ENCODE data around the gene NEK4.
A peak's percentile ranks its signal among the peaks of the same experiment; 100 is the strongest.
"Not testable (repeated sequence)": the region's sequence is repeated elsewhere in the genome, so short reads cannot be mapped to it uniquely, and the experiment has no call there.

The NEK4 gene

GRCh38 chr3:52777959-52778805 lies 7.4 kb upstream of the NEK4 start:
- DNase-seq: no peak

- DNase-seq: no peak
These were observed 6.6 kb upstream of the NEK4 start, which contains the start of gene ITIH1 for GRCh38 chr3:52777127-52777958. Gene ITIH1 (plus strand): TSS chr3:52777599. CDS start chr3:52777616, 17 bp downstream.

GRCh38 chr3:52776486-52776885 lies 5.7 kb upstream of the NEK4 start:
- DNase-seq: not testable (repeated sequence)

GRCh38 chr3:52775877-52776276 lies 5.1 kb upstream of the NEK4 start:
- no peak for DNase-seq

GRCh38 chr3:52774901-52775864 lies 4.4 kb upstream of the NEK4 start:
- DNase-seq: no peak

GRCh38 chr3:52774066-52774713 lies 3.5 kb upstream of the NEK4 start:
- no peak for DNase-seq

- no peak for DNase-seq
These were observed 2.8 kb upstream of the NEK4 start for GRCh38 chr3:52773361-52774065.

GRCh38 chr3:52771702-52772101 lies 962 bp upstream of the NEK4 start:
- no peak for DNase-seq

- no peak for DNase-seq
These were observed 568 bp upstream of the NEK4 start for GRCh38 chr3:52771334-52771681.

- DNase-seq: no peak
These were observed 819 bp downstream of the NEK4 start for GRCh38 chr3:52769786-52770455.

- DNase-seq: no peak
These were observed 7.3 kb downstream of the NEK4 start for GRCh38 chr3:52763466-52763865.

GRCh38 chr3:52756141-52756540 lies 14.6 kb downstream of the NEK4 start:
- no peak for DNase-seq

GRCh38 chr3:52754373-52754772 lies 16.4 kb downstream of the NEK4 start:
- no peak for DNase-seq

- no peak for DNase-seq
These were observed 18.6 kb downstream of the NEK4 start for GRCh38 chr3:52752045-52752660.

GRCh38 chr3:52743721-52744120 lies 27.0 kb downstream of the NEK4 start:
- DNase-seq: no peak

GRCh38 chr3:52743152-52743551 lies 27.6 kb downstream of the NEK4 start:
- no peak for DNase-seq

GRCh38 chr3:52742418-52743041 lies 28.2 kb downstream of the NEK4 start:
- peak in 2 of 6 experiments; percentile 21 to 36 for DNase-seq

GRCh38 chr3:52739730-52740129 lies 31.0 kb downstream of the NEK4 start:
- DNase-seq: no peak

- DNase-seq: no peak
These were observed 37.4 kb downstream of the NEK4 start for GRCh38 chr3:52733256-52733891.

GRCh38 chr3:52731590-52731989 lies 39.1 kb downstream of the NEK4 start:
- DNase-seq: no peak

Data from stimulated activated naive CD4-positive, alpha-beta T cell (primary cell).